ENCODE measurements around the gene MRNIP.
A peak's percentile ranks its signal among the peaks of the same experiment; 100 is the strongest.

Gene MRNIP

DNA sequence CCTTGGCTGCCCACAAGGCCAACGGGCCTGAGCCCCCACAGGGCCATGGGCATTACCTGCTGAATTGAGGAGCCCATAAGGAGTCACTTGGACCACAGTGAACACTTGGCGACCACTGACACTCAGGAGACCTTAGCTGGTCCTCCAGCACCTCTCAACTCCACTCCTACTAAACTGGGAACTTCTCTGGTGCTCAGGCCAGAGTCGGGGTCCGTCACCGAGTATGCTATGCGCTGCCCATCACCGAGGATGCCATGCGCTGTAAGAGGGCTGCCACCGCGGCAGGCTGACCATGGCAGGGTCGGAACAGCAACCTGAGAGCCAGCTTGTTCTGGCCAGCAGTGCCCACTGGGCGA is 38.5 kb downstream of the MRNIP start:
- no peak for FAIRE-seq

DNA sequence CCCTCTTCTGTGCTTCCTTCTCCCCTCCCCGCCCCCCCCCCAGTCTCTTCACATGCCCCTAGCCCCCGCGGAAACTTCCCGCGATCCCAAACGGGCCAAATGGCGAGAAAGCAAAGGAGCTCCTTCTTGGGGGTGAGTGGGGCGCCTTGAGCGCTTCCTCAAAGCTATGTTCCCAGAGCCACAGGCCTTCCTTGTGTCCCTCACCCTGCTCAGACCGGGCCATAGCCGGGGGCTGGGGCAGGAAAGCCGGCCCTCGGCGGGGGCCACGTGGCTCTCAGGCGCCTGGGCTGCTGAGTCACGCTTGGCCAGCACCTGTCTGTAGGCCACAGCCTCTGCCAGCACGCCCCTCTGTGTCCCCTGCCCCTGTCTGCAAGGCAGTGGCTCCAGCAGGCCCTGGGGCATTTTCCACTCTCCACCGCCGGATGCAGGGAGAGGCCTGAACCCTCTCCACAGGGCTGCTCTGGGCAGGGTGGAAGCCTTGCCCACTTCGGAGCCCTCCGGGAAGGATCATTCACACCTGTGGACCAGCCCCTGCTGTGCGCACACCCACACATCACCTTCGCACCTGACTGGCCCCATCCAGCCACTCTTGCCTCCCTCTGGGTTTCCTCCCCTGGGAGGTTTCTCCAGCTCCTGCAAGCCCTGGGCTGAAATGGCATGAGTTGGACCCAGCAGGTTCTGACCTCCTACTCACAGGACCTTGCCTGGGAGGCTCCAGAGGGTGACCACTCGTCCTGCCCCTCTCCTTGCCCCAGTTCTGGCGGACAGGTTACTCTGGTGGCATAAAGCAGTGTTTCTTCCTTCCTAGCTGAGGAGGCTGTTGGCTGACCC is 39.1 kb downstream of the MRNIP start:
- FAIRE-seq: peak; percentile 61

DNA sequence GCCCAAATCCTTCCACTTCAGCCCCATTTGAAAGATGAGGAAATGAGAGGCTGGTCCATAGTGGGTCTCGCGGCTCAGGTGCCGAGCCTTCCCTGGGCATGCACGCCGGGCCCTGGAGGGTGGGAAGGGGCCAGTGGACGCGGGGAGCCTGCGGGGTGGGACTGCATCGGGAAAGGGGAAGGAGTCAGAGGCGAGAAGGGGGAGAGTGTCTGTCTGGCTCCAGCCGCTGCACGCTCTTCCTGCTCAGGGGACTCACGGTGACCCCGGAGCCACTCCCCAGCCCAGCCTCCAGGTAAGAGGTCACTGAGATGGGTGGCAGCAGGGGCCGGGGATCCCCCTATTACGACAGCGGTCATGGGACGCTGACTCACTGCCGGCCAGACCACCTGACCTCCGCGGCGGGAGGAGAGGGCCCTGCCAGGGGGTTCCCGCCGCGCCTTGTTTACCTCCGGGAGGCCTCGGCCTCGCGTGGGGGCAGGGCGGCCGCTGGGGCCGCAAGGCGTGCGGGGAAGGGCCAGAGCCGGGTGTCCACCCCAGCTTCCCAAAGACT is 39.8 kb downstream of the MRNIP start:
- FAIRE-seq: peak; percentile 94

DNA sequence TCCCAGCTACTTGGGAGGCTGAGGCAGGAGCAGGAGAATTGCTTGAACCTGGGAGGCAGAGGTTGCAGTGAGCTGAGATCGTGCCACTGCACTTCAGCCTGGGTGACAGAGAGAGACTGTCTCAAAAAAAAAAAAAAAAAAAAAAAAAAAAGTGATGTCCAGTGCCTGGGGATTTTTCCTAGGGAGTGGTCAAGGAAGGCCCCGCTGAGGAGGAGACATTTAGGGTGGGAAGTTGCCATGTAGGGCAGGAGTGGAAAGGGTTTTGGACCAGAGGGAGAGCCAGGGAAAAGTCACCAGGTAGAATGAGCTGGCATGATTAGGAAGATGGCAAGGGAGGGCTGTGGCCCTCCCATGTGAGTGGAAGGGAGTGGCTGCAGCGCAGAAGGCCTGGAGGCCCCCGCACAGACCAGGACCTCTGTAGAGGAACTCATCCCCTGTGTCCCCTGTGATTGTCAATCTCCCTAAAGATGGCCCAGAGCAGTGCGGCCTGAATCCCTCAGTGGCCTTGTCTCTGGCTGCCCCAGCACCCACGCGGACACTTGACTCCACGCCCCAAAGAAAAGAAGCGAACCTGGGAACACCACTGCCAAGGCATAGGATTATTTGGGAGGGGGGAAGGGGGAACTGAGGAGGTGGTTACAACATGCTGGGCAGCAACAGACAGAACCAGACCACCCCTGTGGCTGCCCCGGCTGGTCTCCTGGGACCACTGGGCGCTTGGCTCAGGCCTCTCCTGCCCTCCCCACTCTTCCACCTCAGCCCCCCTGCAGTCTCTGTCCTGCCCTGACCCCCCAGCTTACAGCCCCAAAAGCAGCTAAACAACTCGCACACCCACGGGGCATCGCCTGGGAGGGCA is 40.5 kb downstream of the MRNIP start:
- no peak for FAIRE-seq

DNA sequence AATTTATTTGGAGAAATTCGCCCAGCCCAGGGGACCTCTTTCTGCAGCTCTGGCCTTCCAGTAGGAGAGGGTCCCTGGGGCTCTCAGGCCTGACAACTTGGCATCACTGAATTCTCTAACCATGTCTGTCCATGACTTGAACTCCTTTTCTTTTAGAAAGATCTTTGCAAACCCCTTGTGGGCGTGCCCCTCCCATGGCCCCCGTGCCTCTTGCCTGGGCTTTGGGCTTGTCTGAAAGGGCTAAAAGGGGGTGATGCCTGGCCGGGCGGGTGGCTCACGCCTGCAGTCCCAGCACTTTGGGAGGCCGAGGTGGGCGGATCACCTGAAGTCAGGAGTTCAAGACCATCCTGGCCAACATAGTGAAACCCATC is 41.2 kb downstream of the MRNIP start:
- FAIRE-seq: no peak

DNA sequence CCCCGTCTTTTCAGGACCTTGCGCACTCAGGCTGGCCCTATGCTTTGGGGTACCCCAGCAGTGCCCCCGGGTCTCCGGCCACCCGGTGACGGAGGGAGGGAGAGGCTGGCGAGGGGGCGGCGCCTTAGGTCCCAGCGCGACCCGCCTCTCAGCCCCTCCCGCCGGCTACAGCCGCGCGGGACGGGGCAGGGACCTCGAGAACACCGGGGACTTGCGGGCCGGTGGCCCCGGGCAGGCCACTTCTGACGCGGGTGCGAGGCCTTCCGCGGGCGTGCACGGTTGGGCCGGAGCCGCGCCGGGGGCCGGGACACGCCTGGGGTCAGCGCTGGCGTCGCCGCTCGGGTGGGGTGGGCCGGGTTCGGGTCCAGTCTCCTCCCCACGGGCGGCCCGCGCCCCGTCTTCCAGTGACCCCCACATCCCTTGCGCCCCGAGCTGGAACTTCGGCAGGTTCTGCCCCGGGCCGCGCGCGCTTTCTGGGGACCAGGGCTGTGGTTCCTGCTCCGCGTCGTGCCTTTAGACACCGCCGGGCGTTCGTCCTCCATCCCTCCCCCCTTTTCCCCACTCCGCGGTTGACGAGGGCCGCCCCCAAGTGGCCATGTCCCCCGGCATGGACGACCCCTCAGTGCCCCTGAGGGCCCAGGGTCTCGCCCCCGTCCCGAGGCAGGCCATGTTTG is 41.7 kb downstream of the MRNIP start:
- no peak for FAIRE-seq

DNA sequence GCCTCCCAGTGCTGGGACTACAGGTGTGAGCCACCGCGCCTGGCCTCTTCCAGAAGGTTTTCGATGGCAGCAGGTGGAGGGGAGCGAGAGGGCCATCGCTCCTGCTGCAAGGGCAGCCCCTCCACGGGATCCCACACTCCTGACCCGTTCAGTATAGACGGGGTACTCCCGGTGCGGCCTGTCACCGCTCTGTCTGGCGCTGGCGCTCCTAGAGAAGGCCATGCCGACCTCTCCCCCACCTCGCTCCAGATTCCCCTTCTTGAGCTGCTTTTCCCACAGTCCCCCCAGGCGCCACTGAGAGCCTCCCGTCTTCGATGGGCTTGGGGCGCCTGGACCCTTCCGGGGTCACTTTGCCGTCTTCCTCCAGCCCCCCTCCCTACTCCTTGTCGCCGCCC is 42.2 kb downstream of the MRNIP start:
- no peak for FAIRE-seq

DNA sequence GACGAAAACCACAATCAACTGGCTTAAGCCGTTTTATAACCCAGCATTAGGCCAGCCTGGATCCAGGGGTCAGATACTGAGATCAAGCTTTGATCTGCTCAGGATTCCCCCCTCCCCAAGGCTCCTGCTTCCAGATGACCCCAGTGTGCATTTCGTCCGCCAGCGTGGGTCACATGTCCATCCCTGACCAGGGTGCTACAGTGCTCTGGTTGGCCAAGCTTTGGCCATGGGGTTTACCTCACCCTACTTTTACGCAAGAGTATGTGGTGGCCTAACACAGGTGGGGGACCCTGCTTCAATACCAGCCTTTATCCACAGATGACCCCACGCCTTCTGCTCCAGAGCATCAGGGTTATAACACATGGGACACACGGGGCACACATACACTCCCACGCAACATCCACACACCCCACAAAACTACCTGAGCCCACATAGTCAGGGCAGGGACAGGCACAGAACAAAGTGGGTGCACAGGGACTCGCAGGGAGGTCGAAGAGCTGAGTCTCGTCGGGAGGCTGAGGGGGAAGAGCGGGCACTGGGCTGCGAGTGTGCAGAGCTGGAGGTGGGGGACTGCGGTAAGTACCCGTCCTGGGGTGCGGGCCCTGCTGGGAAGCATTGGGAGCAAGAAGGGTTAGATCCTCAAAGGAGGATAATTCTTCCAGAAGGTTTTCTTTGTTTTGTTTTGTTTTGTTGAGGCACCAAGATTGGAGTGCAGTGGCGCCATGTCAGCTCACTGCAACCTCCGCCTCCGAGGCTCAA is 42.9 kb downstream of the MRNIP start:
- no peak for FAIRE-seq

DNA sequence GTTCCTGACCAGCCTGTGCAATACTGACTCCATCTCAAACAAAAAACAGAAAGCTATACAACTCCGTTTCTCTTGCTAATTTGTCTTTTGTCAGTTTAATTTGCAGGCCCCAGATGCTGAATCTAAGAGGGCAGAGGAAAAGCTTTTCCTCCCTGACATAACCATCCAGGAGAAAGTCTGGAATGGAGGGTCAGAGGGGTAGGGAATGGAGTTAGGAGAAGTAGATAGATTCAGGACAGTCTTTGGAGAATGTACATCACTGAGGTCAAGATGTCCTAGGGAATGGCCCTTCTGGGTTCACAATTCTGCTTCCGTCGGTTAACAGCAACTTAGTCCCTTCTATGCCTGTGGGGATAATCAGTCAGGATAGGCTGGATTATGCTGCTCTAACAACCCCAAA is 44.5 kb downstream of the MRNIP start:
- FAIRE-seq: no peak

DNA sequence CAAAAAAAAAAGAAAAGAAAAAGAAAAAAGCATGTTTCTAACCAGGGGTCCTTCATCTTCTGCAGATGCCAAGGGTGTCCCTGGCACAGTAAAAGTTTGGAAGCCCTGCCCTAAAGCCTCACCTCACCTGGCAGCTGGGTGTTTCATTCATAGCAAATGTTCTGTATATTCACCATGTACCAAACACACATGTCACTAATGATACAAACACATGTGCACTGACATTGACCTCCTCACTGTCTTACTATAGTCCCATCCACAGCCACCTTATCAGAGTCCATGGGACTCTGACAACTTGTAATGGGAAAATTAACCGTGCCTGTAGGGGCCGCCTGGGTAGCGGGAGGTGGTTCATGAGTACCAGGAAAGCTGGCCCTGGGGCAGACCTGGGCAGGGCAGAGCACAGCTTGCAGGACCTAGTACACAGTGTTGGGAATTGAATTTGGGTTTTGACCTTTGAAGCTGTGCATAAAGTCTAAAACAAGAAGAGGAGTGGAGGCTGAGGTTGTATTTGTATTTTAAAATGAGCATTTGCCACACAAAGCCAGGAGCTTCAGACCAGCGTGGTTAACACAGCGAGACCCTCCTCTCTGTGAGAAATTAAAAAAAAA is 45.5 kb downstream of the MRNIP start:
- no peak for FAIRE-seq

DNA sequence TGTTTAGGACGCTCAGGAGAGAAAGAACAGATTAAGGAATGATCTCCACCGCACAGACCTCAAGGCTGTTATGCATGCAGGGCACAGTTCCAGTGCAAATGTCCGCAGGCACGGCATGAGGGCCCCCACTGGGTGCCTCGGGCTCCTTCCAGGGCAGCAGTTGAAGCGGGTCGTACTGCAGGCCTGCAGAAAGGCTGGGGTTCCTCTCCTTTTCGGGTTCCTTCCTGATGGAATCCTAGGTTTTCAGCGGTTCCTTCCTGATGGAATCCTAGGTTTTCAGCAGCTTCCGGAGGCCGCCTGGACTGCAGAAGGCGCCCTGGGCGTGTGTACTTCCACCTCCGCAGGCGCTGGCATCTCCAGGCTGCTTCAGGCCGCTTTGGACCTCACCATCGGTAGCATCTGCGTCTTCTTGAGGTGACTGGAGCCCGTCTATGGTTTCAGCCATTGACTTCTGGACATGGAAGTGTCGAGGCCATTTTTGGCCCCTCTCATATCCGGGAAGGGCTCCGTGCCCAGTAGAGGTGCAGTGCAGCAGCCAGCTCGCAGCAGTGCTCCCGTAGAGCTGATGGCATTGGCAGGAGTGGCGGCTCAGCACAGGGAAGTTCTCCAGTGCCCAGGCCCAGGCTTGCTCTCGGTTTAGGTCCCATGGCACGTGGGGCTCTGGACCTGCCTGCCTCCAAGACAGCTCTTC is 46.3 kb downstream of the MRNIP start:
- no peak for FAIRE-seq

DNA sequence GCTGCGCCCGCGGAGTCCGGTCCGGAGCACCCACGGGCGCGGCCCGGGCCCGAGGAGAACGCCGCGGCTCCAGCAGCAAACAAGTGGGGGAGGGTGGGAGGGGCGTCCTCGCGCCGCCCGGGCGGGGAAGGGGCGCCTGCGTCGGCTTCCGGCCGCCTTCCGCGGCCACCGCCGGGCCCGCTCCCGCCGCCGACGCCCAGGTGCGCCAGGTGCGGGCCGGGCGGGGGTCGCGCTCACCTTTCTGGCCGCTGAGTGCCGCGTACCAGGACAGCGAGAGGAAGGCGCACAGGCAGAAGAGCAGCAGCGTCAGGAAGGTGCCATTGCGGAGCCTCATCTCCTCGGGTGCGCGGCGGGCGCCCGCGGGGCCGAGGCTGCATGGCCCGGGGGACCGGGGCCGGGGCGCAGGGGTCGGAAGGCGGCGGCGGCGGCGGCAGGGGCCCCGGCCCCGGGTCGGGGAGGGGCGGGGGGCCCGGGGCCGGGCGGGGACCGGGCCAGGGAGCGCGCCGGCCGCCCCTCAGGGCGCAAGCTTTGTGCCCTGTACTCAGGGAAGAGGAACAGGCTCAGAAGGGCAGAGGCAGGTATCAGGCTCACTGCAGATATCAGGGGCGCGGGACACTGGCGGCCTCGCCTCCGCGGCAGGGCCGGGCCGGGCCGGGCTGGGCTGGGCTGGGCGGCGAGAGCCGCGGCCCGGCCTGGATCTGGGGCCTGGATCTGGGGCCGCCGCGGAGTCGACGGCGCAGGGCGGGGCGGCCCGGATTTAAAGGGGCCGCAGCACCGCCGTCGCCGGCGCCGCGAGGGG is 52.2 kb downstream of the MRNIP start, which contains the start of gene MGAT4B:
Gene MGAT4B (minus strand): TSS at position 617 of the 799 bp plus-strand sequence. CDS start 283 bp downstream, at position 334.
- no peak for FAIRE-seq

DNA sequence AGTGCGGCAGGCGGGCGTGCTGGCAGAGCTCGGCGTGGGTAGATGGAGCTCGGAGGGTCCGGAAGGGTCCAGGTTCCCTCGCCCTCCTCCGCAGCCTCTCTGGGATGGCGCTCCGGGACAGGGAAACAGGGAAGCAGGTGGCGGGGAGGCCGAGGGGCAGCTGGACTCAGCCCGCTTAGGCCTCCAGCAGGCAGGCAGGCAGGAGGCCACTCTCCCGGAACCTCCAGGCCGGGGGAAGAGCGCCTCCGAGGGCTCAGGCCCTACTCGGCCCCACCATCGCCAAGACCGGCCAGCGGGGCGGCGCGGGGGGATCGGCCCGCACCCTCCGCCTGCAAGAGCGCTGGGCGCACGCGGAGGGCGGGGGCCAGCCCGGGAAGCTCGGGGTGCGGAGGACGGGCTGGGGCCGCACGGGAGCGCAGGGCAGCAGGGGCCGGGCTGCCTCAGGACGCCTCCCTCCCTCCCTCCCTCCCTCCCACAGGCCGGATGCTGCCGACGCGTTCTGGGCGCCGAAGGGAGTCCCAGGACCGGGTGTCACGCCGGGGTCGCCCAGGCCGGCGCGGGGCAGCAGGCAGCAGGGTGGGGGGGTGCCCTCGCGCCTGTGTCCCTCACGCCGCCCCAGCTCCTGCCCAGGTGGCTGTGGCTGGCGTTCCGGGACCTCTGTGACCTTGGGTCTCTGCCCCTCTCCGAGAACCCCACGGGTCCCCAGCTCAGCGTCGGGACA is 52.9 kb downstream of the MRNIP start:
- no peak for FAIRE-seq

DNA sequence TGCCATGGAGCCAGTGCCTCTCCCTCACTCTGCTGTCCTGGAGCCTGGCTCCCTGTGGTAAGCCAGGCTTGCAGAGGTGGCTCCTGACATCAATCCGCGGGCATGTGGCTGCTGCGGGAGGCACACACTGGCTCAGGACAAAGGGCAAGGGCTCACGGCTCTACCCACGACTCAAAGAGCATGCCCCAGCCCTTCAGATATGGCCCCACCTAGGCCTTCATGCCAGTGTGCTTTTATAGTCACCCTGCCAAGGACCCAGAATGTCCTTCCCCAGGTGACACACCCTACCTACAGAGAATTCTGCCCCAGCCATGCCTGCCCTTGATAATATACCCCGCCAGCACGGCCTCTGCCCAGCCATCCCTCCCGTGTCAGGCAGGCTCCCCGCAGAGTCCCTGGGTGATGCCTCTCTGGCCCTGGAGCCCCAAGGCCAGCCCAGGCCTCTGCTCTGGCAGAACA is 53.5 kb downstream of the MRNIP start:
- no peak for FAIRE-seq

DNA sequence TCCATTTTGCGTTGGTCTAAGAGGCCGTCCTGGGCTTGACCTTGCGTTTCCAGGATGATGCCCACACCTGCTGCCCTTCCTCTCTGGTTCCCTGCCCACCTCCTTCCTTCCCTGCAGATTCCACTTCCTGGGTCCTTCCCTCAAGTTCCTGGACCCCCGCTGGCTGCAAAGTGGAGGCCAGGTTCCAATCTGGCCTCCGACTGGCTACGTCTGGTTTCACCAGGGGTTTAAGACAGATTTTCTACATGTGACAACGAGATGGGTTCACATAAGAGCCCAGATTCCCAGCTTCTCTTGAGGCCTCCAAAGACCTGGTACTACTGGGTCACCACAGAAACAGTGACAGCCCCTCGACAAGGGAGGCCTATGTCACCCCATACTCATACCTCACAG is 54.1 kb downstream of the MRNIP start:
- no peak for FAIRE-seq

DNA sequence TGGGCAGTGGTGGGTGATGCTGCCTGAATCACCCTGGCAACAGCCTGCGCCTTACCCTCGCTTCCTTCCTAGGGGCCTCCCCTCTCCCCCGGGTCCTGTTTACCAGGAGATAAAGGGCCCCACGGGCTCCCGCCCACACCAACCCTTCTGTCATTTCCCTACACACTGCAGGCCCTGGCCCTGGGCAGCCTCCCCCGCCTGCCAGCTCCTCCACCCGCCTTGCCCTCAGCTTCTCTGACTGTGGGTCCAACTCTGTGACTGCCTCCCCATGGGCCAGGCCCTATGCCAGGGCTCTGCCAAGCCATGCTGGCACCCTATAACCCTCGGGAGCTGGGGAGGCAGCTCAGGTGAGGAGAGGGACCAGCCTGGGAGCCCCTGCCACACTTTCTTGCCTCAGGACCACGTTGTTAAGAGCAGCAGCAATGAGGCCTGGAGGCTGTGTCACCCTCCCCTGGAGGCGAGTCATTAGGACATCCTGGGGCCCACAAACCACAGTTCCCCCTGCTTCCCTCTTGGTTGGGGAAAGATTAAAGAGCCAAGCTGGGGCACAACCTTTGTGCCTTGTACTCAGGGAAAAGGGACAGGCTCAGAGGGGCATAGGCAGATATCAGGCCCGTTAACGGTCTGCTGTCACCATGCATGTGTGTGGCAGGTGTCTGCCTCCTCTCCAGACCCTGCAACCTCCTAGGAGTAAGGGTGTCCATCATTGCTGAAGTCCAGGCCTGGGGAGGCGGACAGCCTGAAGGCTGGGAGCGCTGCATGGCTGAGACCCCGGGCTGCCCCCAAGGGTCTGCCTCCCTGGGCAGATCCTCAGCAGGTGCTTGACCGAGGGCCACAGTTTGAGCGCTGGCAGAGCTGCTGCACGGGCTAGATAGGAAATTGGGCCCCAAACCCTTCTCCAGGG is 54.7 kb downstream of the MRNIP start:
- FAIRE-seq: no peak

DNA sequence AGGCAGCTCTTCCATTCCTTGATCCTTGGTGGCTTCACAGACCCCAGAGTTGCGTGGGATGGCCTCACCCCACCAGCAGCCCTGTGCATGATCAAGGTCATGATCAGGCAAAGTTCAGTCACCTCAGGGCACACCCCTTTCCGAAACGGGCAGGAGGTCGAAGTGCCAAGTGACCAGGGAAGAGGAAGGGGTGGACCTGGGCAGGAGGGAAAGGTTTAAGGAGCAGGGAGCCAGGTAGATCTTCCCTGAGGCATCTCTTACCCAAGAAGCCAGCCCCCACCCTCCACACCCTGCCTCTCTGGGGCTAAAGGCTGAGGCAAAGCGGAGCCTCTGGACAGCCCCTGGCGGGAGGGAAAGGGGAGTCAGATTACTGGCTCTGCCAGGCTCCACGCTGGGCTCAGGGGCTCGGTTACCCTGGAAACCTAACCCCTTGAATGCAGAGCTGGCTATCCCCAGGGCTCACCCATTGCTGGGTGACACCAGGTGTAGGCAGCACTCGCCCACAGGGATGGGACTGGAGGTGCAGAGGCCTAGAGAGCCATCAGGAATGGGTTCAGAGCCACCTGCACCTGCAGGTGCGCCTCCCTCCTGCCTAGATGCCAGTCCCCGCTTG is 55.6 kb downstream of the MRNIP start:
- FAIRE-seq: no peak

DNA sequence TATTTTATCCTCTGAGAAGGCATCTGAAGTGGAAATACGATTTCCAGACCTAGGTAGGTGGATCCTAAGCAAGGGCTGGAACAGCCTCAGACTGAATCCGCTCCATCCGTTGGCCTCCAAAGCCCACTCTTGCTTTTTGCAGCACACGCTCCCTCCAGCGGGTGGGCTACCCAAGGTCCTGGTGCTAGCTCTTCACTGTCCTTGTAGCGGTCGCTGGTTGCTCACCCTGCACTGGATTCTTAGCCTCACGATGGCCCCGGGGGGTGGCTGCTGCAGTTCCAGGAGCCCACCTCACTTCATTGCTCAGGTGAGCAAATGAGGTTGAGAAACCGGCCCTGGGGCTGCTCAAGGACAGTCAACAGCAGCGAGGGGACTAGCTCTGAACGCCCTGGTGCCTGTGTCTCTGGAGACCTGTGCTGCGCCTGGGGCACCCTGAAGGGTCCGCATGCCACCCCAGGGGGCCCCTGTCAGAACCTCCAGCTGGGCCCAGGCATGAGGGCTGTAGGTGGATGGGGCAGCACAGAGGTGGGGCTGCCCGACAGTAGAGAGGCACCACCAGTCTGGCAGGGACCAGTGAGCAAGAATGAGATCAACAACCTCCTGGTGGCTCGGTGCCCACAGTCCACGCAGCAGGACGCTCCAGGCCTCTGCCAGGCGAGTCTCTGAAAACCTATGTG is 56.3 kb downstream of the MRNIP start:
- no peak for FAIRE-seq

All from G401.6 (cell line).